Gastrocnemius medialis (tissue), 4 donors: ENCODE measurements around the gene DHRS7B. TPM values are rescaled to one million over a fixed set of nuclear protein-coding genes. Genes with fewer than 3 reads are reported as not detected.

Experiments used
- ATAC-seq, 2 donors: fragments of 150-250 bp; one replicate each; pipeline ENCODE4 v1.9.1; 2016
- DNase-seq, 2 donors: peaks; one replicate each; pipeline ENCODE4 v3.0.0-alpha.2; 2019
- H3K27ac ChIP-seq, 4 donors: fragments of 200-600 bp; sonication (generic); 1 replicate in 1 of 4; 2 replicates in 3 of 4; pipeline ENCODE4 v1.5.1; 2016 to 2018; ENCODE audit warnings: mild to moderate bottlenecking in 2 of 4, moderate library complexity in 1 of 4
- H3K27me3 ChIP-seq, 3 donors: fragments of 200-600 bp; sonication (generic) in 2 of 3; 1 replicate in 1 of 3; 2 replicates in 2 of 3; pipeline versions ENCODE4 v1.5.1 to v1.6.0; 2016 to 2019; ENCODE audit warnings: mild to moderate bottlenecking in 1 of 3, moderate library complexity in 1 of 3
- H3K36me3 ChIP-seq, 2 donors: fragments of 200-600 bp; sonication (generic) in 1 of 2; one replicate each; pipeline ENCODE4 v1.5.1; 2017 to 2018
- H3K4me1 ChIP-seq, 2 donors: fragments of 200-600 bp; sonication (generic) in 1 of 2; one replicate each; pipeline ENCODE4 v1.5.1; 2016 to 2017; ENCODE audit warnings: mild to moderate bottlenecking in 2 of 2
- H3K4me3 ChIP-seq, 4 donors: fragments of 200-600 bp; sonication (generic) in 3 of 4; 1 replicate in 1 of 4; 2 replicates in 3 of 4; pipeline ENCODE4 v1.5.1; 2016 to 2019; ENCODE audit warnings: mild to moderate bottlenecking in 2 of 4
- H3K9me3 ChIP-seq, 3 donors: fragments of 200-600 bp; sonication (generic) in 2 of 3; 1 replicate in 1 of 3; 2 replicates in 2 of 3; pipeline ENCODE4 v1.5.1; 2016 to 2019
- POLR2A ChIP-seq, 2 donors: fragments of 450-650 bp; IDR thresholded peaks; one replicate each; pipeline ENCODE4 v1.6.1; 2017; ENCODE audit warnings: antibody characterized with exemption in 2 of 2, mild to moderate bottlenecking in 2 of 2, moderate library complexity in 2 of 2
- in situ Hi-C, 4 donors: fragments of 200-750 bp; cut with MboI; loops; one replicate each; pipeline versions ENCODE4 v1.15.0 to v1.8.0; 2017; ENCODE audit warnings: low sequenced_read_pairs in 4 of 4
- intact Hi-C: fragments of 100-400 bp; cut with DNase I; formaldehyde crosslinking; loops from one replicate; pipeline ENCODE4 v1.15.1; 2023; ENCODE audit warnings: low total_unique reads
- total RNA-seq, 4 donors: library from RNA; depleted of rRNA; stranded (reverse); fragments of >200 nt; gene quantifications; one replicate each; pipeline versions ENCODE4 v1.1.0 to v1.2.3, GENCODE V29; 2016
- TF ChIP-seq, protein P1 (sequence below), 5 experiments: fragments of 450-650 bp in 3 of 5; fragments of 200-600 bp in 2 of 5; sonication (generic) in 2 of 5; IDR thresholded peaks in 4 of 5; conservative IDR thresholded peaks in 1 of 5; 1 replicate in 4 of 5; 2 replicates in 1 of 5; pipeline ENCODE4 v1.5.1; 2016 to 2019; ENCODE audit warnings: antibody characterized with exemption in 5 of 5, mild to moderate bottlenecking in 3 of 5, moderate library complexity in 3 of 5

Gene DHRS7B
- total RNA-seq, 4 donors from 2014 or later, result 35.7 to 73.2 (median 43.2) TPM

DNA sequence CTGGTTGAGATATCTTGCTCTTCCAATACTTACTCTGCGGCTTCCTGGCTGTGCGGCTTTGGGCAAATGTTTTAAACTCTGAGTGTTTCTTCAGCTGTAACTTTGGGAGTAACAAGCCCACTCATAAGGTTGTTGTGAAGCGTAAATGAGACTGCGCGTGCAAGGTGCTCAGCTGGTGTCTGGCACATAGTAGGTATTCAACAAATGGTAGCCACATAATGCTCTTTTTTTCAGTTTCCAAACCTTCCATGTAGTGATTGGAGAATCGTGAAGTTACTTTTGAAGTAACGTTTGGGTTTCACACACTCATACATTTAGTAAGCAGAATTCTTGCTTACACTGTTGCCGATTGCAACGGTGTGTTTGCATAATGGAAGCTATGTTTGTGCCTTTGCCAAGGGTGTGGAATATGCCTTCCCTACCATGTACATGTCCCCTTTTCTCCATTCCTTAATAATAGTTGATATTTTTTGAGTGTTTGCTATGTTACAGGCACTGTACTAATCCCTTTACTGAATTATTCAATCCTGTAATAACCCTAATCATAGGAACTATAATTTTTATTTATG, 829 bp downstream of the DHRS7B start:
- Histone ChIP-seq H3K4me3 (peak overlapping the region; percentile 80 to 99 (median 90)), H3K9me3 (no peaks in the 10 kb centered on the region), H3K27ac (peak overlapping the region; percentile 95 to 100 (median 96)), H3K27me3 (no peaks in the 10 kb centered on the region), H3K36me3 (no peaks in the 10 kb centered on the region), H3K4me1 (peaks cover 30 to 38% of the 10 kb centered on the region in 2 donors)
- ATAC-seq (peak in 1 of 2 donors; percentile 20), DNase-seq (no peak)
- TF ChIP-seq, protein P1, sequence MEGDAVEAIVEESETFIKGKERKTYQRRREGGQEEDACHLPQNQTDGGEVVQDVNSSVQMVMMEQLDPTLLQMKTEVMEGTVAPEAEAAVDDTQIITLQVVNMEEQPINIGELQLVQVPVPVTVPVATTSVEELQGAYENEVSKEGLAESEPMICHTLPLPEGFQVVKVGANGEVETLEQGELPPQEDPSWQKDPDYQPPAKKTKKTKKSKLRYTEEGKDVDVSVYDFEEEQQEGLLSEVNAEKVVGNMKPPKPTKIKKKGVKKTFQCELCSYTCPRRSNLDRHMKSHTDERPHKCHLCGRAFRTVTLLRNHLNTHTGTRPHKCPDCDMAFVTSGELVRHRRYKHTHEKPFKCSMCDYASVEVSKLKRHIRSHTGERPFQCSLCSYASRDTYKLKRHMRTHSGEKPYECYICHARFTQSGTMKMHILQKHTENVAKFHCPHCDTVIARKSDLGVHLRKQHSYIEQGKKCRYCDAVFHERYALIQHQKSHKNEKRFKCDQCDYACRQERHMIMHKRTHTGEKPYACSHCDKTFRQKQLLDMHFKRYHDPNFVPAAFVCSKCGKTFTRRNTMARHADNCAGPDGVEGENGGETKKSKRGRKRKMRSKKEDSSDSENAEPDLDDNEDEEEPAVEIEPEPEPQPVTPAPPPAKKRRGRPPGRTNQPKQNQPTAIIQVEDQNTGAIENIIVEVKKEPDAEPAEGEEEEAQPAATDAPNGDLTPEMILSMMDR (IDR thresholded peaks at IDR 0.05 in 4 of 5, conservative IDR thresholded peaks at IDR 0.05 in 1 of 5), result no peak
- no peak for TF ChIP-seq POLR2A (IDR thresholded peaks at IDR 0.05)
- in situ Hi-C loops (loop anchor here in 3 of 4 donors (10.0 to 25.0 kb wide), 6 partner anchors 87 to 387 kb away; partner anchors contain the start of genes MAP2K3 (in 1 of the 3) and TMEM11 (in 1 of the 3)), intact Hi-C loops (loop anchor here (2.0 to 10.0 kb wide), 4 partner anchors 39 to 385 kb away; no protein-coding TSS in a partner anchor)

DNA sequence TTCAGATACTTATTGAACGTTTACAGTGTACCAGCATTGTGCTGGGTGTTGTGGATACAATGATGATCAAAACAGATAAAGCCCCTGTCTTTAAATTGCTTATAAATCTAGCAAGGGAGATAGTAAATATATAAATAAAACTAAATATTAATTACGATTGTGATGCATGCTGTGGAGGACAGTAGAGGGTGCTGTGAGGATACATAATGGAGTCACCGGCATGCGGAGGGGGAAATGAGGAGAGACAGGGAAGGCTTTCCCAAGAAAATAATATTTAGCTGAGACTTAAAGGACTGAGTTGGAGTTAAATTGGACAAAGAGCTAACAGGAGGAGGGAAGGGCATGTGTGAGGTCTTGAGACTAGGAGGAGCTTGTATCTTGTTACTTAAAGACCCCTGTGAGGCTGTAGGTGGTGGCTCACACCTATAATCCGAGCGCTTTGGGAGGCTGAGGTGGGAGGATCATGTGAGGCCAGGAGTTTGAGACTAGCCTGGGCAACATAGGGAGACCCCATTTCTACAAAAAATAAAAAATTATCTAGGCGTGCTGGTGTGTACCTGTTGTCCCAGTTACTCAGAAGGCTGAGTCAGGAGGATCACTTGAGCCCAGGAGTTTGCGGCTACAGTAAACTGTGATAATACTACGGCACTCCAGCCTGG, 2.4 kb downstream of the DHRS7B start:
- Histone ChIP-seq H3K9me3 (no peaks in the 10 kb centered on the region), H3K4me3 (no peak overlapping the region), H3K27ac (peak overlapping the region; percentile 95 to 100 (median 96)), H3K36me3 (no peaks in the 10 kb centered on the region), H3K27me3 (no peaks in the 10 kb centered on the region), H3K4me1 (peaks cover 41 to 47% of the 10 kb centered on the region in 2 donors)
- intact Hi-C loops, result loop anchor here (5.0 to 10.0 kb wide), 2 partner anchors 326 to 383 kb away; no protein-coding TSS in a partner anchor
- TF ChIP-seq, protein P1 (IDR thresholded peaks at IDR 0.05 in 4 of 5, conservative IDR thresholded peaks at IDR 0.05 in 1 of 5), result peak; percentile 55 to 68 (median 59)
- TF ChIP-seq POLR2A (IDR thresholded peaks at IDR 0.05), result no peak
- in situ Hi-C loops, result loop anchor here in 3 of 4 donors (10.0 to 25.0 kb wide), 6 partner anchors 86 to 386 kb away; partner anchors contain the start of genes MAP2K3 (in 1 of the 3) and TMEM11 (in 1 of the 3)
- ATAC-seq (peak; percentile 50 to 51), DNase-seq (peak; percentile 19 to 59)

DNA sequence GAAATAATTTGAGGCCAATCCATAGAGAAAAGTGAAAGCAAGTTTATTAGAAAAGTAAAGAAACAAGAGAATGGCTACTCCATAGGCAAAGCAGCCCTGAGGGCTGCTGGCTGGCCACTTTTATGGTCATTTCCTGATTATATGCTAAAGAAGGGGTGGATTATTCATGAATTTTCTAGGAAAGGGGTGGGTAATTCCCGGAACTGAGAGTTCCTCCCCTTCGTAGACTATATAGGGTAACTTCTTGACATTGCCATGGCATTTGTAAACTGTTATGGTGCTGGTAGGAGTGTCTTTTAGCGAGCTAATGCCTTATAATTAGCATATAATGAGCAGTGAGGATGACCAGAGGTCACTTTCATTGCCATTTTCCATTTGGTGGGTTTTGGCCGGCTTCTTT, 4.4 kb downstream of the DHRS7B start:
- Histone ChIP-seq H3K36me3 (no peaks in the 10 kb centered on the region), H3K4me3 (no peak overlapping the region), H3K9me3 (no peaks in the 10 kb centered on the region), H3K27me3 (no peaks in the 10 kb centered on the region), H3K4me1 (peaks cover 41 to 45% of the 10 kb centered on the region in 2 donors), H3K27ac (peak overlapping the region; percentile 25 to 100 (median 81))
- in situ Hi-C loops (loop anchor here in 1 of 4 donors (25.0 kb wide), 1 partner anchor 106 kb away; no protein-coding TSS in a partner anchor), intact Hi-C loops (no loop called here)
- DNase-seq (no peak), ATAC-seq (no peak)
- no peak for TF ChIP-seq POLR2A (IDR thresholded peaks at IDR 0.05)
- TF ChIP-seq, protein P1 (IDR thresholded peaks at IDR 0.05 in 4 of 5, conservative IDR thresholded peaks at IDR 0.05 in 1 of 5), result no peak

DNA sequence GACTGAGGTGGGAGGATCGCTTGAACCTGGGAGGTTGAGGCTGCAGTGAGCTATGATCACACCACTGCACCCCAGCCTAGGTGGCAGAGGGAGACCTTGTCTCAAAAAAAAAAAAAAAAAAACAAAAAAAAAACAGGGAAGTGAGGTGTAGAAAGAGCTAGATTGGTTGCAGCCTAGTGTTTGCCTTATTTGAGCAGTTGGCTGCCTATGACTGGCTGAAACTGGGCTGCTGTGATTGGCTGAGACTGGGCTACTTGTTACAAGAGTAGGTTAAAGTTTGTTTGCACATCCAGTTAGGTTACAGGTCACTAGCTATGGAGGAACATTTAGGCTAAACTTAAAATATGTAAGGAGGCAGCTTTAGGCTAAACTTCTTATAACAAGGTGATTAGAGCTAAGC, 5.7 kb downstream of the DHRS7B start:
- Histone ChIP-seq H3K27me3 (no peaks in the 10 kb centered on the region), H3K9me3 (no peaks in the 10 kb centered on the region), H3K27ac (peak overlapping the region; percentile 24 to 100 (median 74)), H3K4me3 (no peak overlapping the region), H3K4me1 (peaks cover 38 to 49% of the 10 kb centered on the region in 2 donors), H3K36me3 (no peaks in the 10 kb centered on the region)
- DNase-seq (peak in 1 of 2 donors; percentile 31), ATAC-seq (no peak)
- intact Hi-C loops, result no loop called here
- TF ChIP-seq, protein P1 (IDR thresholded peaks at IDR 0.05 in 4 of 5, conservative IDR thresholded peaks at IDR 0.05 in 1 of 5), result no peak
- TF ChIP-seq POLR2A (IDR thresholded peaks at IDR 0.05), result no peak
- in situ Hi-C loops, result loop anchor here in 1 of 4 donors (25.0 kb wide), 1 partner anchor 105 kb away; no protein-coding TSS in a partner anchor
